Hematopoietic multipotent progenitor cell treated with erythropoietin and hydrocortisone succinate and interleukin-3 and kit ligand, for 15 days (in vitro differentiated cells): ENCODE measurements around the gene HSH2D.
"Not testable (repeated sequence)": the region's sequence is repeated elsewhere in the genome, so short reads cannot be mapped to it uniquely, and the experiment has no call there.

Source experiments
- DNase-seq: peaks from one replicate; pipeline ENCODE4 v3.0.0-alpha.2; 2015; ENCODE audit warnings: low spot score

HSH2D gene

DNA sequence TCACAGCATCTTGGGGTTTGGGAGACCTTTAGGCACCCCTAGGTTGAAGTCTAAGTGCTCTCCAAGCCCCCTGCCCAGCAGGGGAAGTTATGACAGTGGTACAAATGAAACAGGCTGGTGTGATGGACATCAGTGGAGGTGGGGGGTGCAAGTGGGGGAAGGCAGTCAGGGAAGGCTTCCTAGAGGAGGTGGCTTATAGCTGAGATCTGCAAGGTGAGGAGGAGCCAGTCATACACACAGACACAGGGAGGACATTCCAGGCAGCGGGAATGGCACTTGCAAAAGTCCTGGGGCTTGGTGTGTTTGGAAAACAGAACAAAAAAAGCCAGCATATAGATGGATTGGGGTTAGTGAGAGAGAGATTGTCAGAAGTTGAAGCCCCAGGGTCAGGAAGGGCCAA, 11.6 kb downstream of the HSH2D start:
- DNase-seq, result no peak

- no peak for DNase-seq
Measured at GRCh38 chr19:16156904-16157303, 13.4 kb downstream of the HSH2D start.

GRCh38 chr19:16157601-16158000, 14.1 kb downstream of the HSH2D start:
- no peak for DNase-seq

- no peak for DNase-seq
Measured at GRCh38 chr19:16159655-16160054, 16.2 kb downstream of the HSH2D start.

DNA sequence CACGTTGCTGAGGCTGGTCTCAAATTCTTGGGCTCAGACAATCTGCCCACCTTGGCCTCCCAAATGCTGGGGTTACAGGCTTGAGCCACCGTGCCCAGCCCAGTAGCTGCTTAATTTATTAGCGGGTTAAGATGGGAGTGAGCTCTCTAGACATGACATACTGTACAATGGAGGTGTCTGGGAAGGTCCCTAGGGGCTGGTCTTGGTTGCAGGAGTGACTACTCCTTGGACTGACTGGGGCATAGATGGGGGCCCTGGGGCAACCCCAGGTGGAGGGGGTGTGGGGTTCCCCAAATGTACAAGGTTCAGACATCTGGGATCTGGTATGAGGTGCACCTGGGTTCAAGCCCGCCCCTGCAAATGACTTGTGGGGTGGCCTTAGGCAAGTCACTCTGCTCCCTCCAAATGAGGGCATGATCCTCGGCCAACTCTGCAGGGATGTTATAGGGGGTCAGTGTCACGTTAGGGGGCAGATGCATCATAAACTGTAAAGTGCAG, 17.0 kb downstream of the HSH2D start:
- DNase-seq, result no peak

- no peak for DNase-seq
Measured at GRCh38 chr19:16160943-16161560, 17.6 kb downstream of the HSH2D start.

DNA sequence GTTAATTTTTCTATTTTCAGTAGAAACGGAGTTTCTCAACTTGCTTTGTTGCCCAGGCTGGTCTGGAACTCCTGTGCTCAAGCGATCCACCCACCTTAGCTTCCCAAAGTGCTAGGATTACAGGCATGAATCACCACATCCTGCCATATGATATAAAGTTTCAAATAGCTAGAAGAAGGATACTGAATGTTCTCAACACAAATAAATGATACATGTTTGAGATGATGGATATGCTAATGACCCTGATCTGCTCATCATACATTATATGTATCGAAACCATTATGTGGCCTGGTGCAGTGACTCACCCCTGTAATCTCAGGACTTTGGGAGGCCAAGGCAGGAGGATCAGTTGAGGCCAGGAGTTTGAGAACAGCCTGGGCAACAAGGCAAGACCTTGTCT, 18.4 kb downstream of the HSH2D start:
- no peak for DNase-seq

GRCh38 chr19:16164222-16164890, 20.9 kb downstream of the HSH2D start:
- no peak for DNase-seq

DNA sequence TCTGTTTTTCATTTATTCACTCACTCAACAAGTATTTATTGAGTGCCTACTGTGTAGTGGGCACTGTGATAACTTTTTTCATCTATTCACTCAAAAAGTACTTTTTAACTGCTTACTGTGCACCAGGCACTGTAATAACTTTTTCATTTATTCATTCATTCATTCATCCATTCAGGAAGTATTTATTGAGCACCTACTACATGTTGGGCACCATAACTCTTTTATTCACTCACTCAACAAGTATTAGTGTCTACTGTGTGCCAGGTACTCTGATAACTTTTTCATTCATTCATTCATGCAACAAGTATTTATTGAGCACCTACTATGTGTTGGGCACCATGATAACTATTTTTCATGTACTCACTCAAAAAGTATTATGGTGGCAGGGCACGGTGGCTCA, 22.9 kb downstream of the HSH2D start:
- no peak for DNase-seq

- DNase-seq, result no peak
Measured at GRCh38 chr19:16167055-16167454, 23.6 kb downstream of the HSH2D start.

- DNase-seq, result no peak
Measured at GRCh38 chr19:16168465-16169081, 25.1 kb downstream of the HSH2D start.

DNA sequence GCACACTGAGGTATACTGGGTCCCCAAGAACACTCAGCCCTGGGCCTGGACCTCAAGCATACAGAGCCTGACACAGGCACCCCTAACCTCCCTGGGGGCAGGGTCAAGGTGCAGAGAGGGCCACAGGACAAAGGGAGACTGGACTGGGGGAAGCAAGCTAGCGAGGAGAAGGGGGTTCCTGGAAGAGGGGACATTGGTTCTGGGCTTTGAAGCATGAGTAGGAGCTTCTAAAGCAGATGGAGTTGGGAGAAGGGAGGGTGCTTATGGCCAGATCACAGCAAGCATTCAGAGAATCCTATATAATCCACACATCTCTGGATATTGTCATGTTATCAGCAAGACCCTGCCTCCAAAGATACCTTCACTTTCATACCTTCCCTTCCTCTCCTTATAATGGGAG, 26.6 kb downstream of the HSH2D start:
- DNase-seq, result no peak

DNA sequence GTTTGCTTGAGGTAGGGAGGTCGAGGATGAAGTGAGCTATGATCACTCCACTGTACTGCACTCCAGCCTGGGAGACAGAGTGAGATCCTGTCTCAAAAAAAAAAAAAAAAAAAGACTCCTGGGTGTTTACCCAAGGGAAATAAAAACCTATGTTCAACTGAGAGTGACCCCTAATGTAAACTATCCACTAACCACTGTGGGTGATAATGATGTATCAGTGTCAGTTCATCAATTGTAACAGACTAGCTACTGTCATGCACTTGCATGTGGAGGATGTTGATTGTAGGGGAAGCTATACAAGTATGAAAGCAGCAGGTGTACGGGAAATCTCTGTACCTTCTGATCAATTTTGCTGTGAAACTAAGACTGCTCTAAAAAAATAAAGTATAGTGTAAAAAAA, 32.5 kb downstream of the HSH2D start:
- no peak for DNase-seq

DNA sequence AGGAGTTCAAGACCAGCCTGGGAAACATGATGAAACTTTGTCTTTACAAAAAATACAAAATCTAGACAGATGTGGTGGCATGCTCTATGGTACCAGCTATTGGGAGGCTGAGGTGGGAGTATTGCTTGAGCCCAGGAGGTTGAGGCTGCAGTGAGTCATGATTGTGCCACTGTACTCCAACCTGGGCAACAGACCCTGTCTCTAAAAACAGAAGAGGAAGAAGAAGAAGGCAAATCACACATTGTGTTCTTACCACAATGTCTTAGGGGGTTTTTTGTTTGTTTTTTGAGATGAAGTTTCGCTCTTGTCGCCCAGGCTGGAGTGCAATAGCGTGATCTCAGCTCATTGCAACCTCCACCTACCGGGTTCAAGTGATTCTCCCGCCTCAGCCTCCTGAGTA, 35.4 kb downstream of the HSH2D start:
- DNase-seq, result not testable (repeated sequence)

DNA sequence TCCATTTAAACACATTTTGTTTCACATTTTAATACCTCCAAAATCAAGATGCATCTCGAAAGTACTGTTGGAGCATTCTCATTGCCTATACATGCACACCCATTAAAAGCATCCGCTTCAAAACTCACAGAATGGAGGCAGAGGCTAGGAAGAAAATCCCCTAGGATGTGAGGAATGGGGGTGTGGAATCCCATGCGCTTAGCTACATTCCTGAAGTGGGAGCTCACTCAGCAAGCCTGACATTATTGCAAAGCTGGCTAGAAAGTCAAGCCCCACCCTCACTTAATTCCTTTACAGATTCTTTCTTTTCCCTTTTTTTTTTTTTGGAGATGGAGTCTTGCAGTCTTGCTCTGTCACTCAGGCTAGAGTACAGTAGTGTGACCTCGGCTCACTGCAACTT, 37.1 kb downstream of the HSH2D start:
- DNase-seq, result no peak

DNA sequence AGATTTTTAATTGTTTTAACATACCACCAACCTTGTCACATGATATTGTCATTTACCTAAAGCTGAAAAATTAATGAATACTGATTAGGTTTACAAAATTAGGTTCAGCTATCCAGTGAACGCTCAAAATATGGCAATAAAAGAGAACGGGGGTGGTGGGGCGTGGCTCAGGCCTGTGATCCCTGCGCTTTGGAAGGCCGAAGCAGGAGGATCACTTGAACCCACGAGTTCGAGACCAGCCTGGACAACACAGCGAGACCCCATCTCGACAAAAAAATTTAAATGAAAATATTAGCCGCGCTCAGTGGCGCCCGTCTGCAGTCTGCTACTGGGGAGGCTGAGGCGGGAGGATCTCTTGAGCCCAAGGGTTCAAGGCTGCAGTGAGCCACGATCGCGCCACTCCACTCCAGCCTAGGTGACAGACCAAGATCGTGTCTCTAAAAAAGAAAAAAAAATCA, 41.2 kb downstream of the HSH2D start:
- DNase-seq, result no peak

DNA sequence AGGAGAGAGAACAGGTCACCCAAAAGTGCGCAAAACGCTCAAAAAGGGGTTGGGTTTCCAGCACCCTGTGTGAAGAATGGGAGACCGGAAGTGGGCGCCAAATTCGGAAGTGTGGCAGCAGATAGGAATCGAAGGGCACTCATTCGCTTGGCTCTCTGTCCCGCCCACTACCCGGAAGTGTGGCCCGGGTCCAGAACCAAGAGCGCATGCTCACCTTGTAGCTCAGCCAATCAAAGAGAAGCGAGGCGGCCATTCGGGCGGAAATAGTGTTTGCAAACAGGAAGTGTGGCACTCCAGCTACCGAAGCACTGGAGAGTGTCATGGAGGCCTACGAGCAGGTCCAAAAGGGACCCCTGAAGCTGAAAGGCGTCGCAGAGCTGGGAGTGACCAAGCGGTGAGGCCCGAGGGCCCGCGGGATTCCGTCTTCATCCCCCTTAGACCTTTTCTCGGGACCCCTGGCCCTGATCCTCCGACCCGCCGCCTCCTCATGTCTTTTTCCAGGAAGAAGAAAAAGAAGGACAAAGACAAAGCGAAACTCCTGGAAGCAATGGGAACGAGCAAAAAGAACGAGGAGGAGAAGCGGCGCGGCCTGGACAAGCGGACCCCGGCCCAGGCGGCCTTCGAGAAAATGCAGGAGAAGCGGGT, 41.8 kb downstream of the HSH2D start, which contains the start of gene FAM32A:
Gene FAM32A, plus strand, starts transcription at position 288 of the 645 bp plus-strand sequence. Its CDS starts 33 bp downstream, at position 321.
- DNase-seq, result peak; percentile 99

GRCh38 chr19:16185768-16186123, 42.3 kb downstream of the HSH2D start:
- peak; percentile 23 for DNase-seq

GRCh38 chr19:16188521-16188920, 45.0 kb downstream of the HSH2D start:
- no peak for DNase-seq

GRCh38 chr19:16190198-16190597, 46.7 kb downstream of the HSH2D start:
- DNase-seq, result no peak

- DNase-seq, result no peak
Measured at GRCh38 chr19:16190736-16191135, 47.3 kb downstream of the HSH2D start.

DNA sequence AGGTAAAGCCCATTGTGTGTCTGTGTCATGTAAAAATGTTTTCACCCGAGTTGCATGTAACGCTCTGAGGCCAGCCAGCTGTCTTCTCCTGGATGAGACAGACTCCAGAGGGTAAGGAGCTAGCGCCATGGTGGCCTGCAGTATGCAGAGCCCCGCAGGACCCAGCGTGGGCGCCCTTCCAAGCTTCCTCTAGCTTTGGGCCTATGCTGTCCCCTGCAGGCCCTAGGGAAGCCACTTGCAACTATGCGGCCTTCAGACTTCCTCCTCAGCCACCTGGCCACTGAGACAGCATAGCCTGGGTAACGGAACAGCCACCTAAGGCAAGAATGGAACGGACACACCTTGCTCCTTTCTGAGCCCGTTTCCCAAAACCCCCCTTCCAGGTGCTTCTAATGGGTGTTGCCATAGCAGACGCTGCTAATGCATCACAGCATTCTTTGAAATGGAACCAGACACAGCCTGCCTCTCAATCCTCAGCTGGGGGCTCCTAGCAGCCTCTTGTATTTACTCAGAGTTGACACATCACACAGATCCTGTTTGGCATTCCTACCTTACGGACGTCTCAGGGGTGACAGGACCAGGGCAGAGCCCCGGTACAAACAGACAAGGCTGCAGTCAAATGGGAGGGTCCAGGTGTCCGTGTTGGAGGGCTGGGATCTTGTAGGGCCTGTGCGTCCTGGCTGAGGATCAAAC, 47.9 kb downstream of the HSH2D start:
- DNase-seq, result no peak
